Erythroblast (primary cell): ENCODE results near the gene SLC30A9.

ENCODE experiments used
- DNase-seq, 2 experiments: peaks; one replicate each; lab custom pipeline; 2025; lab: John Stamatoyannopoulos, UW
- GATA1 ChIP-seq: IDR thresholded peaks from 2 replicates; pipeline ENCODE4 v1.6.1; 2011; ENCODE audit warnings: low read depth, mild to moderate bottlenecking, control low read depth, low read length, moderate library complexity
- POLR2A ChIP-seq: IDR thresholded peaks from 2 replicates; pipeline ENCODE4 v1.6.1; 2011; ENCODE audit warnings: mild to moderate bottlenecking, low read length

Gene SLC30A9

GRCh38 chr4:41982716-41983115 is 7.6 kb upstream of the SLC30A9 start:
- TF ChIP-seq GATA1 (no peak), POLR2A (no peak)
- DNase-seq: no peak

DNA sequence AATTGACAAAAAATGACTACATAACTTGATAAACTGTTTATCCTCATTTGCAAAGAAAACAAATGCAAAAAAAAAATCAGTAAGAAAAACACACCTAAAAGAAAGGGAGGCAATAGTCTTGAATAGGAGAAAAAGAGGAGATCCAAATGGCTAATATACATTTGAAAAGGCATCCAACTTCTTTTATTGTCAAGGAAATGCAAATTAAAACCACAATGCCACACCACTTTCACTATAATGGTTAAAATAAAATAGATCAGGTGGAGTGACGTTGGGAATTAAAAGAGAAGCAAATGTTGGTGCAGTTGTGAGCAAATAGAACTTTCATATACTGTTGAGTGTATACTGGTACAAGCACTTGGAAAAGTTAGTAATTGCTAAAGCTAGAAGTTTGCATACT is 5.2 kb upstream of the SLC30A9 start:
- DNase-seq: no peak
- no peak for TF ChIP-seq POLR2A
- no peak for TF ChIP-seq GATA1

GRCh38 chr4:41989994-41990364 is 351 bp upstream of the SLC30A9 start:
- TF ChIP-seq POLR2A (no peak), GATA1 (no peak)
- DNase-seq: no peak

- peak; percentile 41 to 49 for DNase-seq
- TF ChIP-seq POLR2A (no peak), GATA1 (no peak)
These were observed 1.8 kb downstream of the SLC30A9 start for GRCh38 chr4:41991916-41992767.

- peak in 1 of 2 experiments; percentile 3 for DNase-seq
- TF ChIP-seq POLR2A: no peak
- TF ChIP-seq GATA1: no peak
These were observed 2.9 kb downstream of the SLC30A9 start for GRCh38 chr4:41992967-41993857.

- DNase-seq: no peak
- TF ChIP-seq POLR2A (no peak), GATA1 (no peak)
These were observed 4.2 kb downstream of the SLC30A9 start for GRCh38 chr4:41994461-41994985.

DNA sequence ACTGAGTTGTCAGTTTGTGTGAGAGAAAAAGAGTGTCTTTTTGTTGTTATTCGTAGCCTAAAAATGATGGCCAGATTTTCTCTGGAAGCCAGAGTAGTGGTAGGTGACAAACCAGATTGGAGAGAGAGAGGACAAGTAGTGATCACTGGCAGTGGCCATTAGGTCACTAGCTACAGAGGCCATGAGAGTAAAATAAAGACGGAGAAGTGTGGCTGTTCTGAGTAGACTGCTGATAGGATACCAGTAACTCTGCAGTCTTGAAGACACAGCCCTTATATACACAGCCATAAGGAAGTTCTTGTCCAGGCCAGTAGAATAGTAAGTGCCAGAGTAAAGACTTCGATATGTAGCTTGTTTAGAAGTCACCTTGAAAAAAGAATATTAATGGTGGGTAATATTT is 7.7 kb downstream of the SLC30A9 start:
- no peak for DNase-seq
- TF ChIP-seq GATA1 (no peak), POLR2A (no peak)

DNA sequence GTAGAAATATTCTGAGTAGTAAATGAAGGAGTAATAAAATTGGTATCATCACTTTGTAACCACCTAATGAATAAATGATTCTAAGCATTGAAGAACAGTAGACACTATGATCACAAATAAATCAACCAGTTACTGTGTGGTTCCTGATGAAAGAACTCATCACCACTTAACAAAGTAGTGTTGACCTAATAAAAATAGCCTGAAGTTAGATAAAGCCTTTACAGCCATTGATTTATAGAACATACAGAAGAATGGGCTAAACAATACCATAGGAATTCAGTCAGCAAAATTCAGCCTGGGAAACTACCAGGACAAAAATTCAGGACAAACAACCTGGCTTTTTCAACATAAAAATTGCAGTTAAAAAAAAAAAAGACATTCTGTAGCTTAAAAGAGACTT is 9.0 kb downstream of the SLC30A9 start:
- DNase-seq: no peak

GRCh38 chr4:42008011-42008786 is 17.9 kb downstream of the SLC30A9 start:
- no peak for DNase-seq
- no peak for TF ChIP-seq POLR2A

More for the DNA sequence above, 9.0 kb downstream of the SLC30A9 start:
- no peak for TF ChIP-seq GATA1

GRCh38 chr4:42015438-42015837 is 25.1 kb downstream of the SLC30A9 start:
- no peak for DNase-seq
- no peak for TF ChIP-seq GATA1

- DNase-seq: no peak
- TF ChIP-seq GATA1: no peak
- TF ChIP-seq POLR2A: no peak
These were observed 28.1 kb downstream of the SLC30A9 start for GRCh38 chr4:42018451-42018850.

DNA sequence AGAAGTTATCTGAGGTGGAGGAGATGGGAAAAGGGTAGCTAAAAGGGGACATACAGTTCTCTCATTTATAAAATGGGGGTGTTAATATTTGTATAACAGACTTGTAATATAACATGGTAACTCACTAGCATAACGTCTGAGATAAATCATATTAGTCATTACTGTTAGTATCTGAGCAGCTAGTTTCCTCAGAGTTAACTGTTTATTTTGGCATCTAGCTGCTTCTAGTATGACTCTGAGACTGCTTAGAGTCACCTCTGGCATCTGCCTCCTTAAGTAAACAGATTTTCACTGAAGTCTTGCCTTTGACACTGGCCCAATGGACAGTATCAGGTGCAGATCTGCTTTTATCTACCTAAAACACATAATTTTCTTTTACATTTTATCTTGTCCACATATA is 58.1 kb downstream of the SLC30A9 start:
- no peak for TF ChIP-seq GATA1
- TF ChIP-seq POLR2A: no peak
- DNase-seq: no peak

GRCh38 chr4:42050516-42051249 is 60.4 kb downstream of the SLC30A9 start:
- TF ChIP-seq POLR2A (no peak), GATA1 (no peak)

More at GRCh38 chr4:42050516-42051249, 60.4 kb downstream of the SLC30A9 start:
- no peak for DNase-seq
